ENCODE data around the gene CD2BP2.

GRCh38 chr16:30383521-30383920, 28.4 kb upstream of the CD2BP2 start:
- no peak for TF ChIP-seq POLR2AphosphoS5 (IDR thresholded peaks at IDR 0.05)
- no peak for TF ChIP-seq CTCF (IDR thresholded peaks at IDR 0.05)
- TF ChIP-seq EP300 (IDR thresholded peaks at IDR 0.05), result no peak

Measured in upper lobe of left lung (tissue), 4 donors.